HG03558 (cell line): ENCODE measurements around the gene TTC6.
"Not testable (repeated sequence)": the region's sequence is repeated elsewhere in the genome, so short reads cannot be mapped to it uniquely, and the experiment has no call there.

Experiments used
- ATAC-seq: cut with Tn5 transposase; IDR thresholded peaks from one replicate; pipeline ENCODE4 v1.9.1; 2021; ENCODE audit warnings: moderate number of reproducible peaks; ENCODE audit not compliant: unreplicated experiment; ENCODE audit errors: extremely low read depth

TTC6 gene, protein sequence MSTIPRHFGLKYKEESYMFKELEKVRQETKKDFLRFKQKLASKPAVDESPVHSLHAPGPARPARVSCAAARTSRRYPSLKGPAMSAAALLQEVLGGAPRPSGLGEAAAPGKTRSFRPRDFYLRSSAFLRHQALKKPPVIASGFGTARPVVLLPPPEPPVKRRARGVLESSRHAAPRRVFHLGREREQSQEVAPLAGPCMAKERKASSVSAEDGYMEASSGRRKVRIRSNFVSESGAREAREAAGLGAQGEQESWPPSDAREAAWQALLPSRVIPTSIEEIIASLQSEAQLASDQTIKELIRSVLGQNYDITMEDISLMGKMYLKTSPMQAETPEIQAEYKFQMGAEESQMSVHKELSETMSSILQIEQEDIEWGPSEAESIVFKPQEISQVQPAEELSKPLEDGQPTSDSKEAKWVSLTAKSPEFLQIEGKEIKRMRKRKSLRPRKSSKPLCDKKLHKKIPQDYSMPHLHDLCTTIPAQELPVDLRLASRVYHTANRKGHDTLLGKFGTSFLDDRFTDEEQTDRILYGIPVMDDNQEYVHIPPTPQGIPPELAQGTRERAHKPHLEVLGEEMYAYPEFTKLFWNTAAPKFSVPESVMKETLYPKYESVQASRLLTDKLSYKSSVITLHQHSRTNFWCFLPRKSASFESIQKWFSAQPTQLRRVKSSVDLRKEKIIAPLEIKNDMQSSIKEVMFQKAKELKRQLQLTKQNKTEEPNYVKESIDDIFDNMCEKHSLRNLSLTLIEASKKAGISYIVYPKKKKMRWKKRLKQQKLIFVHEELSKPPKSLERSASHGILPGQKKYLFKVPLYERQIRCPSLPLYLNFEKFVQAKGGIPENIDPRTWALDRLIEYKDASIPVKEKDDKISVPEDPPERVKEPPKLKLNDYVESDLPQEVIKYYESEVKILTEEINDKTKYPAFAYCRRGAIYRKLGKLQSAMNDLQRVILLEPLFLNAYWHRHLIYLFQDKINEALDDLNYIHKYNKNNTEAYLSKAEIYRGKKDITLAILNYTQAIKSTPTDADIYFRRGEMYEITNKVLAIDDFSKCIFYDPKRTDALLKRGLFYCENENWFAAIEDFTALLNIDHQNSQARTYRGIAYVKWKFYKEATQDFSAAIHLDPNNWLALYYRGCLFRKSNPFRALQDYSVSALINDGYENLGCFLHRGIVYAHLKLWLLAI (N-terminal part only)

GRCh38 chr14:37594971-37595808, at the start of gene TTC6, which contains the start of gene FOXA1:
Gene TTC6 (plus strand): TSS chr14:37595629. CDS start chr14:37622065, 26,436 bp downstream.
Gene FOXA1 (minus strand): TSS chr14:37595249. CDS start chr14:37594972, 277 bp downstream.
- ATAC-seq = no peak

GRCh38 chr14:37546621-37547447, 48.6 kb upstream of the TTC6 start:
- no peak for ATAC-seq

- no peak for ATAC-seq
Measured at GRCh38 chr14:37550511-37550910, 44.9 kb upstream of the TTC6 start.

- ATAC-seq = no peak
Measured at GRCh38 chr14:37551119-37551518, 44.3 kb upstream of the TTC6 start.

DNA sequence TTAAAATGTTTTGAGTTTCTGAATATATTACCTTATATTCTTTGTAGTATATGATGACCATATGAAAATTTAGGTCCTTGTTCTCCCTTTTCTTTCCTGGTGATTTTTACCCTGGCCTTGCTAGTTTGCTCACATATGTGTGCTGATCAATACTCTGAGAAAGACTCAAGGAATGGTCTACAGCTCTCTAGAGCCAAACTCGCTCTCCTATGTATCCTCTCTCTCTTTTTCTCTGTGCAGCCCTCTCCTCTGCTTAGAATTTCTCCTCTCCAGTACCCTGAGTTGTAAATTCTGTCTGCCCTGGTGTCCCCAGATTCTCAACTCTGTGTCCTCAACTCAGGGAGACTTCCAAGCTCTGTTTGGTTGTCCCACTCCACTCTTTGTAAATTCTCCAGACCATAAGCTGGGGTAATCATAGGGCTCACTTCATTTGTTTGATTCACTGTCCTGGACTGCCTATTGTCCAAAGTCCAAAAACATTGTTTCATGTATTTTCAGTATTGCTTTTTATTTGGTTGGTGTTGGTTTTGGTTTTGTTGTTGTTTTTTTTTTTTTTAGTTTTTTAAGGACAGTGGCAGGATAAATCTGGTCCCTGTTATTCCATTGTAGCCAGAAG, 41.4 kb upstream of the TTC6 start:
- ATAC-seq = no peak

- ATAC-seq = not testable (repeated sequence)
Measured at GRCh38 chr14:37555596-37555995, 39.8 kb upstream of the TTC6 start.

- no peak for ATAC-seq
Measured at GRCh38 chr14:37558740-37559139, 36.7 kb upstream of the TTC6 start.

- ATAC-seq = no peak
Measured at GRCh38 chr14:37559386-37559785, 36.0 kb upstream of the TTC6 start.

GRCh38 chr14:37563189-37563588, 32.2 kb upstream of the TTC6 start:
- no peak for ATAC-seq

- no peak for ATAC-seq
Measured at GRCh38 chr14:37565550-37565949, 29.9 kb upstream of the TTC6 start.

- ATAC-seq = no peak
Measured at GRCh38 chr14:37566811-37567371, 28.5 kb upstream of the TTC6 start.

- ATAC-seq = no peak
Measured at GRCh38 chr14:37569729-37570128, 25.7 kb upstream of the TTC6 start.

DNA sequence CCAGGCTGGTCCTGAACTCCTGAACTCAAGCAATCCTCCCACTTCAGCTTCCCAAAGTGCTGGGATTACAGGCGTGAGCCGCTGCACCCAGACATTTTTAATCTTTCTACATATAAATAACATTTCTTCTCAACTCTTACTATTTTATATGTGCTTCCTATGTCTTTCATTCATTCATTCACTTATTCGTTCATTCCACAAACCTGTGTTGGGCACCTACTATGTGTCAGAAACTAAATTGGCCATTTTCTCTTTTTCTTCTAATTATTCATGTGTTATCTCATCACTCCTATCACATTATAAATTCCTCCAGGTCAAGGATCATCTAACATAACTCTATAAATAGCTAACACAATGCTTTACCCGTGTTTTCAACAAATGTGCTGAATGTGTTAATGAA, 24.0 kb upstream of the TTC6 start:
- no peak for ATAC-seq

GRCh38 chr14:37573356-37573755, 22.1 kb upstream of the TTC6 start:
- no peak for ATAC-seq

DNA sequence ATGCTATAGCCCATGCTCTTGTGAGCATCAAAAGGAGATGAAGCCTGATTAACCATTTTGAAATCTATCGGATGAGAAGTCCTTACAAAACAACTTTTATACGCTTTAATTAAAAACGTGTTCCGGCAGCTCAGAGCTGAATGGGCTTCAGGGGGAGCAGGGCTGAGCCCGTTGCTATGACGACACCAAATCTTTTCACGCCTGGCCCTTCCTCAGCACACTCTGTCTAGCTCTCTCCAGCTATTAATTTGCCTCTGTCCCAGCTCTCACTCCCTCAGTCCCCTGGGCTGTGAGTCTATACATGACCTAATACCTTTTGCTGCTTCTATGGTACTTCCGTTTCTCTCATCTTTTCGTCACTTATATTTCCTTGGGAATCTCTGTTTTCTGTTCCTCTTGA, 16.2 kb upstream of the TTC6 start:
- ATAC-seq = no peak

DNA sequence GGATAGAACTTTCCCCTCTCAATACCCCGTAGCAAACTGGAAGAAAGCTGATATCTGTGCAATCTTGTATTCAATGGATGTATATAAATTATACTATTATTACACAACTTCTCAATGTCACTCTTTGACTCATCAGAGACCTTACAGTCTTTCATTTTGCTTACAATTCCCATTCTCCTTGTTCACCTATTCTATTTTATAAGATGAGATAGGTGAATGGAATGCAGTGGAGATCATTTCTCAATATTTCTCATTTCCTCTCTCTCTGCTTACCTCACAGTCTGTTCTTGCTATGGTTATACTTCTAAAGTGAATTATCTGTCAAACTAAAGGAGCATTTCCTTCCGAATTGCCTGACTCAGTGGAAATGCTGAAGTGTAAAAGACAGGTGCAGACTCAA, 15.3 kb upstream of the TTC6 start:
- no peak for ATAC-seq

DNA sequence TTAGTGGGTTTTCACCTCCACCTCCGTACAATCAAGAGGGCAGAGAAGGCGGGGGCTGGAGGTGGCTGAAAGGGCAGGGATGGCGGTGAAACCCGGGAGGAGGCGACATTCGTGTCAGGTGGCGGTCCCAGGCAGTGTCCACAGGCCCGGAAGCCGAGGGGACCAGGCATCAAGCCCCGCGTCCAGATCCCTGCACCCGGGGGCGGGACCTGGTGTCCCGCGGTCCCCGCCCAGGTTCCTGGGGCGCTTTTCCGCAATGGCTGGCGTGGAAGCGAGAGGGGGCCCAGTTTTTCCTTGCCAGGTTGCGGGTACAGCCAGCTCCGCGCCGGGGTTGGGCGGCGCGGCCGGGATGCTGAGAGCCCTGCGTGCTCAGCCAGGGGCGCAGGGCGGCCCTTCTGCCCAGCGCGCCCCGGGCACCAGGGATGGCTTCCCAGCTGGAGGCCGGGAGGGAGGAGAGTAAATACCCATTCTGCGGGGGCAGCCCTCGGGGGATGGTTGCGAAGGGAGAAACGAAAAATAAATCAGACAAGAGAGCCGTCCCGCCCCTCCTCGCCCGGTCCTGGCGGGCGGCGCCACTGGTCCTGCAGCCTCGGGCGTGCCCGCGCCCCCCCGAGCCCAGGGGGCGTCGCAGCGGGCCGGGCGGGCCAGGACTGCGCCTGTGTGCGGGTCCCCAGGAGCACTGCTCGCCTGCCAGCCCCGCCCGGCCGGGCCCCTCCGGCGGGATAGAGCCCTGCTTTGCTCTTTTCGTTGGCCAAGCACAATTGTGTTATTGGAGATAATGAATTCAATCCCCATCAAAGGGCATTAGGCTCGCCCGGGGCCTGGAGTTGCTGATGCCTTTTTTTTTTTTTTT, 11.8 kb upstream of the TTC6 start:
- ATAC-seq = no peak
